Body of pancreas (tissue), 4 donors: Measurements from ENCODE around the gene HAAO. TPM values are rescaled to one million over a fixed set of nuclear protein-coding genes. Genes with fewer than 3 reads are reported as not detected.

Experiments used
- ATAC-seq: fragments of 150-250 bp; one replicate; pipeline ENCODE4 v1.9.1; 2016
- DNase-seq, 4 donors: peaks; one replicate each; pipeline ENCODE4 v3.0.0-alpha.2; 2019
- H3K27ac ChIP-seq, 4 donors: fragments of 200-600 bp; sonication (generic); 1 replicate in 3 of 4; 2 replicates in 1 of 4; pipeline versions ENCODE4 v1.5.1 to v1.6.1; 2016 to 2019; ENCODE audit warnings: mild to moderate bottlenecking in 1 of 4, mixed read lengths in 1 of 4, moderate library complexity in 1 of 4
- H3K27me3 ChIP-seq, 2 donors: fragments of 200-600 bp; sonication (generic); one replicate each; pipeline ENCODE4 v1.6.0; 2016; ENCODE audit warnings: mild to moderate bottlenecking in 1 of 2
- H3K36me3 ChIP-seq, 2 donors: fragments of 200-600 bp; sonication (generic); replicated peaks in 1 of 2; 2 replicates each; pipeline ENCODE4 v1.5.1; 2016; ENCODE audit warnings: low read depth in 2 of 2; ENCODE audit not compliant: insufficient read depth in 1 of 2
- H3K4me1 ChIP-seq: fragments of 200-600 bp; sonication (generic); one replicate; pipeline ENCODE4 v1.6.0; 2016
- H3K4me3 ChIP-seq, 2 donors: fragments of 200-600 bp; sonication (generic); 1 replicate in 1 of 2; 2 replicates in 1 of 2; pipeline ENCODE4 v1.5.1; 2016 to 2019
- H3K9me3 ChIP-seq, 3 donors: fragments of 200-600 bp; sonication (generic); 1 replicate in 2 of 3; 2 replicates in 1 of 3; pipeline ENCODE4 v1.5.1; 2016
- CTCF ChIP-seq, 7 experiments: fragments of 450-650 bp in 4 of 7; fragments of 200-600 bp in 3 of 7; sonication (generic) in 3 of 7; IDR thresholded peaks; one replicate each; pipeline ENCODE4 v1.5.1; 2016 to 2019; ENCODE audit warnings: antibody characterized with exemption in 7 of 7
- POLR2A ChIP-seq, 3 donors: fragments of 450-650 bp; IDR thresholded peaks; one replicate each; pipeline ENCODE4 v1.6.1; 2016; ENCODE audit warnings: antibody characterized with exemption in 3 of 3, mild to moderate bottlenecking in 2 of 3
- WGBS, 2 donors: methylation state at CpG; one replicate each; pipeline ENCODE4 v1.1.5; 2017; 5-methylcytosine and 5-hydroxymethylcytosine counted together
- intact Hi-C: fragments of 100-400 bp; cut with DNase I; formaldehyde crosslinking; loops from one replicate; pipeline ENCODE4 v1.15.1; 2023
- total RNA-seq, 2 donors: library from RNA; depleted of rRNA; stranded (reverse); fragments of >200 nt; gene quantifications; one replicate each; pipeline ENCODE4 v1.1.0, GENCODE V29; 2016

Gene HAAO
- total RNA-seq, 2 donors from 2014 or later: 30.3 to 30.9 TPM

GRCh38 chr2:42789751-42790150 lies 2.6 kb downstream of the HAAO start:
- Histone ChIP-seq H3K36me3 (no peaks in the 10 kb centered on the region), H3K4me3 (no peak overlapping the region), H3K27ac (no peak overlapping the region), H3K4me1 (peaks cover 50% of the 10 kb centered on the region), H3K9me3 (no peaks in the 10 kb centered on the region), H3K27me3 (no peaks in the 10 kb centered on the region)
- intact Hi-C loops: no loop called here
- ATAC-seq (no peak), DNase-seq (no peak)
- no peak for TF ChIP-seq POLR2A (IDR thresholded peaks at IDR 0.05)
- no peak for TF ChIP-seq CTCF (IDR thresholded peaks at IDR 0.05)
- WGBS, 2 donors: 81 to 100% methylated on average over 1 to 2 of the region's 2 CpGs

- WGBS, 2 donors: 59 to 71% methylated on average over 3 to 4 of the region's 4 CpGs
- no peak overlapping the region for H3K27ac ChIP-seq
These were observed 3.5 kb downstream of the HAAO start for GRCh38 chr2:42788882-42789281.

GRCh38 chr2:42788478-42788793 lies 3.9 kb downstream of the HAAO start:
- Histone ChIP-seq H3K36me3 (no peaks in the 10 kb centered on the region), H3K4me1 (peaks cover 40% of the 10 kb centered on the region), H3K4me3 (no peak overlapping the region), H3K27ac (no peak overlapping the region), H3K9me3 (no peaks in the 10 kb centered on the region), H3K27me3 (no peaks in the 10 kb centered on the region)
- no peak for ATAC-seq
- TF ChIP-seq CTCF (IDR thresholded peaks at IDR 0.05) (no peak), POLR2A (IDR thresholded peaks at IDR 0.05) (no peak)
- no peak for DNase-seq
- intact Hi-C loops: no loop called here
- 61 to 86% methylated on average over 9 of the region's 9 CpGs for WGBS, 2 donors

More at GRCh38 chr2:42788882-42789281, 3.5 kb downstream of the HAAO start:
- DNase-seq (no peak), ATAC-seq (no peak)
- H3K9me3 ChIP-seq: no peaks in the 10 kb centered on the region
- peaks cover 44% of the 10 kb centered on the region for H3K4me1 ChIP-seq
- no peaks in the 10 kb centered on the region for H3K36me3 ChIP-seq
- intact Hi-C loops: no loop called here
- no peak overlapping the region for H3K4me3 ChIP-seq
- TF ChIP-seq CTCF (IDR thresholded peaks at IDR 0.05): no peak
- TF ChIP-seq POLR2A (IDR thresholded peaks at IDR 0.05): no peak
- H3K27me3 ChIP-seq: no peaks in the 10 kb centered on the region

GRCh38 chr2:42787788-42788477 lies 4.5 kb downstream of the HAAO start:
- no peak overlapping the region for H3K4me3 ChIP-seq
- no peaks in the 10 kb centered on the region for H3K36me3 ChIP-seq
- TF ChIP-seq POLR2A (IDR thresholded peaks at IDR 0.05) (no peak), CTCF (IDR thresholded peaks at IDR 0.05) (no peak)
- H3K9me3 ChIP-seq: no peaks in the 10 kb centered on the region
- H3K27me3 ChIP-seq: no peaks in the 10 kb centered on the region
- H3K4me1 ChIP-seq: peaks cover 36% of the 10 kb centered on the region
- WGBS, 2 donors: 84 to 85% methylated on average over 8 to 11 of the region's 12 CpGs
- DNase-seq (no peak), ATAC-seq (no peak)
- no peak overlapping the region for H3K27ac ChIP-seq
- intact Hi-C loops: no loop called here

GRCh38 chr2:42787424-42787787 lies 5.0 kb downstream of the HAAO start:
- peaks cover 36% of the 10 kb centered on the region for H3K4me1 ChIP-seq
- no peaks in the 10 kb centered on the region for H3K27me3 ChIP-seq
- ATAC-seq: no peak
- intact Hi-C loops: no loop called here
- no peaks in the 10 kb centered on the region for H3K9me3 ChIP-seq
- H3K4me3 ChIP-seq: no peak overlapping the region
- DNase-seq: peak in 1 of 4 donors; percentile 44
- no peaks in the 10 kb centered on the region for H3K36me3 ChIP-seq
- TF ChIP-seq CTCF (IDR thresholded peaks at IDR 0.05) (no peak), POLR2A (IDR thresholded peaks at IDR 0.05) (no peak)
- WGBS, 2 donors: 59 to 62% methylated on average over 3 of the region's 3 CpGs
- H3K27ac ChIP-seq: no peak overlapping the region
